Mesodermal cell (in vitro differentiated cells): Measurements from ENCODE around the gene SNPH.
"Not testable (repeated sequence)": the region's sequence is repeated elsewhere in the genome, so short reads cannot be mapped to it uniquely, and the experiment has no call there.

Experiments used
- H3K27ac ChIP-seq: 2 replicates; pipeline ENCODE4 v1.7.0; 2013; ENCODE audit warnings: mild to moderate bottlenecking, low read depth, low read length, moderate library complexity; ENCODE audit not compliant: severe bottlenecking
- H3K36me3 ChIP-seq: 2 replicates; pipeline ENCODE4 v1.7.1; 2013; ENCODE audit warnings: mild to moderate bottlenecking, low read length, moderate library complexity; ENCODE audit not compliant: control insufficient read depth, insufficient read depth
- H3K4me1 ChIP-seq: one replicate; pipeline ENCODE4 v1.7.1; 2013; ENCODE audit warnings: mild to moderate bottlenecking, low read length; ENCODE audit not compliant: insufficient read depth, control insufficient read depth, poor library complexity, severe bottlenecking
- H3K4me3 ChIP-seq: 2 replicates; pipeline ENCODE4 v1.7.0; 2013; ENCODE audit warnings: low read length, control low read depth, mild to moderate bottlenecking; ENCODE audit not compliant: insufficient read depth, poor library complexity, severe bottlenecking; ENCODE audit errors: extremely low read depth
- H3K9me3 ChIP-seq: 2 replicates; pipeline ENCODE4 v1.7.1; 2013; ENCODE audit warnings: mild to moderate bottlenecking, low read length, moderate library complexity; ENCODE audit not compliant: control insufficient read depth
- WGBS, 2 experiments: methylation state at CpG; one replicate each; pipeline ENCODE4 v1.1.5; 2013; ENCODE audit warnings: missing lambda C conversion rate in 2 of 2; ENCODE audit not compliant: insufficient coverage in 2 of 2; 5-methylcytosine and 5-hydroxymethylcytosine counted together

The SNPH gene

GRCh38 chr20:1334370-1334731, 68.3 kb downstream of the SNPH start:
- Histone ChIP-seq H3K4me1 (peaks cover 3% of the 10 kb centered on the region), H3K9me3 (no peaks in the 10 kb centered on the region), H3K36me3 (peaks cover 39% of the 10 kb centered on the region), H3K27ac (no peak overlapping the region), H3K4me3 (no peak overlapping the region)
- 100% methylated on average over 1 to 2 of the region's 4 CpGs for WGBS, 2 experiments

GRCh38 chr20:1334761-1335160, 68.7 kb downstream of the SNPH start:
- H3K27ac ChIP-seq = no peak overlapping the region

GRCh38 chr20:1335961-1336698, 70.0 kb downstream of the SNPH start:
- WGBS, 2 experiments = 100% methylated on average over 3 of the region's 6 CpGs
- H3K4me3 ChIP-seq = no peak overlapping the region
- peaks cover 3% of the 10 kb centered on the region for H3K4me1 ChIP-seq
- no peaks in the 10 kb centered on the region for H3K9me3 ChIP-seq
- H3K27ac ChIP-seq = no peak overlapping the region
- H3K36me3 ChIP-seq = peaks cover 30% of the 10 kb centered on the region

More at GRCh38 chr20:1334761-1335160, 68.7 kb downstream of the SNPH start:
- H3K4me3 ChIP-seq = no peak overlapping the region
- H3K9me3 ChIP-seq = no peaks in the 10 kb centered on the region
- H3K36me3 ChIP-seq = peaks cover 37% of the 10 kb centered on the region
- 41 to 71% methylated on average over 2 to 3 of the region's 3 CpGs for WGBS, 2 experiments
- peaks cover 3% of the 10 kb centered on the region for H3K4me1 ChIP-seq

DNA sequence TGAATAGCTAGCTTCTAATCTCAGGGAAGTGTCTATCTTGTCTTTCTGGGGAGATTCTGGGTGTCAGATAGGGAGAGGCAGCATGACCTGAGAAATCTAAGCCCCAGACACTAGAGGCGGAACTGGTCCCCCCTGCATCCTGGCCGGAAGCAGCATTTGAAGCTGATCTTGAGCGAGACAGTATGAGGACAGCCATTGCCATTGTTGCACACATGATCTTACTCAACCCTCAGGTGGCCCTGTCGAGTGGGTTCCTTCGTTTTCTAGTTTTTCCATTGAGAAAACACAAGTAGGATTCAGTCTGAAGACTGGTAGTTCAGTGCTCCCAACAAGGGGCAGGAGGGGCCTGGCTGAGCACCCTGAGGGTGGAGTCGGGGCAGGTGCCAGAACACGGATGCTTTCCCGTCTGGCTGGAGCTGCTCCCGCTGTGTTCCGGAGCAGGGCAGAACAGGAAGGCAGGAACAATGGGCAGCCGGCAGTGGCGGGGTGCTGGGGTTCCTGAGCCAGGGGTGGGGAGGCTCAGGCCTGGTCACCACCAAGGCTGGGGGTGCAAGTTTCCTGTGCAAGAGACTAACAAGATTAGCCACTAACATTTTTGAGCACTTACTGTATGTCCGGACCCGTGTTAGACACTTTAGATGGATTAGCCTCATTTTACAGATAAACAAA, 70.7 kb downstream of the SNPH start:
- Histone ChIP-seq H3K9me3 (no peaks in the 10 kb centered on the region), H3K27ac (no peak overlapping the region), H3K4me3 (no peak overlapping the region), H3K4me1 (peaks cover 7% of the 10 kb centered on the region), H3K36me3 (peaks cover 27% of the 10 kb centered on the region)
- 82 to 84% methylated on average over 8 to 10 of the region's 14 CpGs for WGBS, 2 experiments

DNA sequence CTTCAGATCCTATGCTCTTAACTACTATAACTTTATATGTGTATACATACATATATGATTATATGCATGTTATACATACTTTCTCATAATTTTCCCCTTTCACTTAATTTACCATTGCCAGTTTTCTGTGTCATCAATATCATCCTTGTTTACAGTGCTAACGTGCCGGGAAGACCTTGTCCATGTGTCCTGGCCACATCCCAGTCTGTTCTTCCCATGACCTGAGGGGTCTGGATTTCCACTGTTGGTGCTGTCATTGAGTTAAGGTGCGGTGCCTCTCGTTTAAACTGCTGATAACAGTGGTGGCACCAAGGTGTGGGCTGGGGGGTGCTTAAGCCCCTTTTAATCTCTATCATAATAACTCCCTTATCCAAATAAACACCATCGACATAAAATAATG, 71.3 kb downstream of the SNPH start:
- peaks cover 22% of the 10 kb centered on the region for H3K36me3 ChIP-seq
- 100% methylated on average over 2 to 3 of the region's 5 CpGs for WGBS, 2 experiments

DNA sequence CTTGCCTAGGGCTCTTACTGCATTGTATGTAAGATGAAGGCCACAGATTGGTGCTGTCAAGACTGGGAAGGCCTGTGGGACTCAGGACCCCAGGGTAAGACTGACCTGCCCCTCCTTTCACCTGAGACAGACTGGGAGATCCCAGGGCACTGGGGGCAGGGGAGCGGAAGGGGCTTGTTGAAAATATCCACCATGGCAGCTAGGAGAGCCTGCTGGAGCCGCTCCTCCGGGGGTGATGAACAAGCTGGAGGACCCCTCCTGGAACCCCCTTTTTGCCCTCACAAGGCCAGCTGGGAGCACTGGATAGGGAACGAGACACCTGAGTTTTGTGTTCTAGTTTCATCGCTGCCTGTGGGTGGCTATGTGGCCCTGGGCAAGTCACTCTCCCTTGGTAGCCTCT, 72.0 kb downstream of the SNPH start:
- peaks cover 10% of the 10 kb centered on the region for H3K4me1 ChIP-seq
- H3K27ac ChIP-seq = no peak overlapping the region
- WGBS, 2 experiments = 98 to 100% methylated on average over 4 to 5 of the region's 5 CpGs
- peaks cover 16% of the 10 kb centered on the region for H3K36me3 ChIP-seq
- no peak overlapping the region for H3K4me3 ChIP-seq
- no peaks in the 10 kb centered on the region for H3K9me3 ChIP-seq

More for the DNA sequence above, 71.3 kb downstream of the SNPH start:
- Histone ChIP-seq H3K27ac (no peak overlapping the region), H3K9me3 (no peaks in the 10 kb centered on the region), H3K4me3 (no peak overlapping the region), H3K4me1 (peaks cover 10% of the 10 kb centered on the region)

- Histone ChIP-seq H3K4me3 (no peak overlapping the region), H3K4me1 (peaks cover 10% of the 10 kb centered on the region), H3K36me3 (peaks cover 9% of the 10 kb centered on the region), H3K27ac (no peak overlapping the region), H3K9me3 (no peaks in the 10 kb centered on the region)
- 84 to 100% methylated on average over 3 of the region's 4 CpGs for WGBS, 2 experiments
These were observed 72.7 kb downstream of the SNPH start for GRCh38 chr20:1338801-1339200.

GRCh38 chr20:1341561-1342265, 75.6 kb downstream of the SNPH start:
- Histone ChIP-seq H3K4me3 (no peak overlapping the region), H3K9me3 (no peaks in the 10 kb centered on the region), H3K36me3 (peaks cover 2% of the 10 kb centered on the region), H3K4me1 (peaks cover 14% of the 10 kb centered on the region), H3K27ac (peak overlapping the region; percentile 37)
- WGBS, 2 experiments = 88 to 100% methylated on average over 3 to 4 of the region's 5 CpGs

DNA sequence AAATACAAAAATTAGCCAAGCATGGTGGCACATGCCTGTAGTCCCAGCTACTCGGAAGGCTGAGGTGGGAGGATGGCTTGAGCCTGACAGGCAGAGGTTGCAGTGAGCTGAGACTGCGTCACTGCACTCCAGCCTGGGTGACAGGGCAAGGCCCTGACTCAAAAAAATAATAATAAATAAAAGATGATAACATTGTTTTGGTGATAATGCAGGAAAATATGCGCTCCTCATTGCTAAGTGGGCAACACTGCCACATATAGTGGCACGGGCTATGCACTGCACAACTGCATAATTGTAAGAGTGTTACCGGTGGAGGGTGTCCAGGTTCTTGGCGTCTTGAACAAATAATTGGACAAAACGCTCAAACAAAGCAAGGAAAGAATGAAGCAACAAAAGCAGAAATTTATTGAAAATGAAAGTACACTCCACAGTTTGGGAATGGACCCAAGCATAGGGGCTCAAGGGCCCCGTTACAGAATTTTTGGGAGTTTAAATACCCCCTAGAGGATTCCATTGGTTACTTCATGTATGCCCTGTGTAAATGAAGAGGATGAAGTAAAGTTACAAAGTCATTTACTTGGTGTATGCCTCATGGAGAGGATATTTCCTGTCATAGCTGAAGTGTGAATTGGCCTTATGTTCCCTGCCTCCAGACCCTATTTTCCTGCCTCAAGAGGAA, 77.5 kb downstream of the SNPH start:
- not testable (repeated sequence) for H3K9me3 ChIP-seq, H3K27ac ChIP-seq, H3K4me3 ChIP-seq, H3K36me3 ChIP-seq
- H3K4me1 ChIP-seq = peaks cover 14% of the 10 kb centered on the region
- WGBS, 2 experiments = 92 to 98% methylated on average over 7 of the region's 8 CpGs

DNA sequence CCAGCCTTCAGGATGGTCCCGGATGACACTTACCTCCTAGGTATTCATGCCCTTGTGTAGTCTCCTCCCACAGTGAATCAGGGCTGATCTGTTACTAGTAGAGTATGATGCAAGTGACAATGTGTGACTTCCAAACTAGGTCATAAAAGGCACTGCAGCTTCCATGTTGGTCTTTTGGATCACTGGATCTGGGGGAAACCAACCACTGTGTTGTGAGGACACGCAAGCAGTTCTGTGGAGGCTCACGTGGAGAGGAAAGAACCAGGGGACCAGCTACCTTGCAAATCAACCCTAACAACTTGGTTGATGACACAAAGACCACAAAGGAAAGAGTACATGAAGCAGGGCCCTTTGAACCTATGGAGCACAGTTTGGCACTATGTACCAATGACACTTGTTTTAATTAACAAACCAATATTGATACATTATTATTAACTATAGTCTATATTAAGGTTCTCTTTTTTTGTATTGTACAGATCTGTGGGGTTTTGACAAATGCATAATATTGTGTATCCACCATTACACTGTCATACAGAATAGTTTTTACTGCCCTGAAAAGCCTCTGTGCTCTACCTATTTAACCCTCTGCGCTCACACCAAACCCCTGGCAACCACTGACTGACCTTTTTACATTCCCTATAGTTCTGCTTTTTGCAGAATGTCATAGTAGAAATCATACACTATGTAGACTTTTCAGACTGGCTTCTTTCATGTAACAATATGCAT, 79.1 kb downstream of the SNPH start:
- Histone ChIP-seq H3K4me1 (peaks cover 12% of the 10 kb centered on the region), H3K36me3 (peaks cover 2% of the 10 kb centered on the region), H3K27ac (no peak overlapping the region), H3K9me3 (peaks cover 5% of the 10 kb centered on the region), H3K4me3 (no peak overlapping the region)
- WGBS, 2 experiments = 97 to 98% methylated on average over 3 of the region's 4 CpGs
